ENCODE measurements around the gene ZMYM2. TPM values are rescaled to one million over a fixed set of nuclear protein-coding genes. Genes with fewer than 3 reads are reported as not detected.

The ZMYM2 gene
- total and polyA plus RNA-seq, 10 of the 15 experiments (the other 5 are each of a cell fraction or from before 2014, with no cell fraction given) = 9.5 to 60.4 (median 34.6) TPM

DNA sequence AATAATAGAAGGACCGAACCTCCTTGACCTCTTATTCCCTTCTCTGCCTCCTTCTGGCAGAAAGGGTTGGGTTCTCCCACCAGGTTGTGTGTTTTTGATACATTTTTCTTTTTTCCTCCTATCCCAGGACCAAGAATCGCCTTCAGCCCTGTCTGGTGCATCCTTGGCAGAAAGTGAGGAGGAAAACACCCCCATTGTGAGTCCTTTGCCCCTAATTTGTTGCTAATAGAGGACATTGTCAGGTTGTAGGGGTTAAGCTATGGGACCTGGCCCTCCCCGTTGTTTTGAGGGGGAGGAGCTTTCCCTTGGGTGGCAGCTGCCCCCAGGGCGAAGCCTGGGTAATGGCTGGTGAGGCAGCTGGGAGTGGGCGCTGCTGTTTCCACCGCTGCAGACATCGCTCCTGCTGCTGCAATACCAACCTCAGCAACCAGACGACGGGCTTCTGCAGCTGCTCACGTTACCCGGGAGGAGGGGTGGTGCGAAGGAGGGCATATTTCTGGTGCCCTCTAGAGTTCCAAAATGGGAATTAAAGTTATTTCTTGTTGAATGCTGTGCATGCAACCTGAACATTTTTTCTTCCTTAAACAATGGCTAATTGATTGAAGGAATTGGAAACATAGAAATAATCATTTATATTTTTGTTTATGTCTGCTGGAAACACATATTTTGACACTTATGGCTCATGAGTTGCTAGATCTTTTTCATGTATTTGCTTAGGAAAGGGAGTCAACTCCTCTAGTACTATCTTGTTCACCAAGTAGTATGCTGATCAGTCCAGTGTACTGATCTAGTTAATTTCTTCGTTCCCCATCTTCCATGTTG, 1.5 kb downstream of the ZMYM2 start (continued):
- no peak for TF ChIP-seq FOXM1 (IDR thresholded peaks at IDR 0.05; ENCODE audit: low read depth, low read length)
- no peak for TF ChIP-seq RCOR1 (conservative IDR thresholded peaks at IDR 0.05; ENCODE audit: low read depth, low read length)
- TF ChIP-seq, protein P1, sequence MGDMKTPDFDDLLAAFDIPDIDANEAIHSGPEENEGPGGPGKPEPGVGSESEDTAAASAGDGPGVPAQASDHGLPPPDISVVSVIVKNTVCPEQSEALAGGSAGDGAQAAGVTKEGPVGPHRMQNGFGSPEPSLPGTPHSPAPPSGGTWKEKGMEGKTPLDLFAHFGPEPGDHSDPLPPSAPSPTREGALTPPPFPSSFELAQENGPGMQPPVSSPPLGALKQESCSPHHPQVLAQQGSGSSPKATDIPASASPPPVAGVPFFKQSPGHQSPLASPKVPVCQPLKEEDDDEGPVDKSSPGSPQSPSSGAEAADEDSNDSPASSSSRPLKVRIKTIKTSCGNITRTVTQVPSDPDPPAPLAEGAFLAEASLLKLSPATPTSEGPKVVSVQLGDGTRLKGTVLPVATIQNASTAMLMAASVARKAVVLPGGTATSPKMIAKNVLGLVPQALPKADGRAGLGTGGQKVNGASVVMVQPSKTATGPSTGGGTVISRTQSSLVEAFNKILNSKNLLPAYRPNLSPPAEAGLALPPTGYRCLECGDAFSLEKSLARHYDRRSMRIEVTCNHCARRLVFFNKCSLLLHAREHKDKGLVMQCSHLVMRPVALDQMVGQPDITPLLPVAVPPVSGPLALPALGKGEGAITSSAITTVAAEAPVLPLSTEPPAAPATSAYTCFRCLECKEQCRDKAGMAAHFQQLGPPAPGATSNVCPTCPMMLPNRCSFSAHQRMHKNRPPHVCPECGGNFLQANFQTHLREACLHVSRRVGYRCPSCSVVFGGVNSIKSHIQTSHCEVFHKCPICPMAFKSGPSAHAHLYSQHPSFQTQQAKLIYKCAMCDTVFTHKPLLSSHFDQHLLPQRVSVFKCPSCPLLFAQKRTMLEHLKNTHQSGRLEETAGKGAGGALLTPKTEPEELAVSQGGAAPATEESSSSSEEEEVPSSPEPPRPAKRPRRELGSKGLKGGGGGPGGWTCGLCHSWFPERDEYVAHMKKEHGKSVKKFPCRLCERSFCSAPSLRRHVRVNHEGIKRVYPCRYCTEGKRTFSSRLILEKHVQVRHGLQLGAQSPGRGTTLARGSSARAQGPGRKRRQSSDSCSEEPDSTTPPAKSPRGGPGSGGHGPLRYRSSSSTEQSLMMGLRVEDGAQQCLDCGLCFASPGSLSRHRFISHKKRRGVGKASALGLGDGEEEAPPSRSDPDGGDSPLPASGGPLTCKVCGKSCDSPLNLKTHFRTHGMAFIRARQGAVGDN (IDR thresholded peaks at IDR 0.05) = 0 out of 2 replicates have a peak, but pooled peaks have one; percentile 36
- no peak for TF ChIP-seq NFXL1 (IDR thresholded peaks at IDR 0.05; ENCODE audit: borderline replicate concordance)
- TF ChIP-seq, protein P2, sequence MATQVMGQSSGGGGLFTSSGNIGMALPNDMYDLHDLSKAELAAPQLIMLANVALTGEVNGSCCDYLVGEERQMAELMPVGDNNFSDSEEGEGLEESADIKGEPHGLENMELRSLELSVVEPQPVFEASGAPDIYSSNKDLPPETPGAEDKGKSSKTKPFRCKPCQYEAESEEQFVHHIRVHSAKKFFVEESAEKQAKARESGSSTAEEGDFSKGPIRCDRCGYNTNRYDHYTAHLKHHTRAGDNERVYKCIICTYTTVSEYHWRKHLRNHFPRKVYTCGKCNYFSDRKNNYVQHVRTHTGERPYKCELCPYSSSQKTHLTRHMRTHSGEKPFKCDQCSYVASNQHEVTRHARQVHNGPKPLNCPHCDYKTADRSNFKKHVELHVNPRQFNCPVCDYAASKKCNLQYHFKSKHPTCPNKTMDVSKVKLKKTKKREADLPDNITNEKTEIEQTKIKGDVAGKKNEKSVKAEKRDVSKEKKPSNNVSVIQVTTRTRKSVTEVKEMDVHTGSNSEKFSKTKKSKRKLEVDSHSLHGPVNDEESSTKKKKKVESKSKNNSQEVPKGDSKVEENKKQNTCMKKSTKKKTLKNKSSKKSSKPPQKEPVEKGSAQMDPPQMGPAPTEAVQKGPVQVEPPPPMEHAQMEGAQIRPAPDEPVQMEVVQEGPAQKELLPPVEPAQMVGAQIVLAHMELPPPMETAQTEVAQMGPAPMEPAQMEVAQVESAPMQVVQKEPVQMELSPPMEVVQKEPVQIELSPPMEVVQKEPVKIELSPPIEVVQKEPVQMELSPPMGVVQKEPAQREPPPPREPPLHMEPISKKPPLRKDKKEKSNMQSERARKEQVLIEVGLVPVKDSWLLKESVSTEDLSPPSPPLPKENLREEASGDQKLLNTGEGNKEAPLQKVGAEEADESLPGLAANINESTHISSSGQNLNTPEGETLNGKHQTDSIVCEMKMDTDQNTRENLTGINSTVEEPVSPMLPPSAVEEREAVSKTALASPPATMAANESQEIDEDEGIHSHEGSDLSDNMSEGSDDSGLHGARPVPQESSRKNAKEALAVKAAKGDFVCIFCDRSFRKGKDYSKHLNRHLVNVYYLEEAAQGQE (IDR thresholded peaks at IDR 0.05; ENCODE audit: low read depth, low read length) = no peak
- TF ChIP-seq BHLHE40 (IDR thresholded peaks at IDR 0.05; ENCODE audit: borderline replicate concordance in 1 of 2, low read depth in 2 of 2, low read length in 1 of 2) = peak; percentile 96 to 97
- no peak for TF ChIP-seq YBX1 (IDR thresholded peaks at IDR 0.05)
- TF ChIP-seq, protein P3, sequence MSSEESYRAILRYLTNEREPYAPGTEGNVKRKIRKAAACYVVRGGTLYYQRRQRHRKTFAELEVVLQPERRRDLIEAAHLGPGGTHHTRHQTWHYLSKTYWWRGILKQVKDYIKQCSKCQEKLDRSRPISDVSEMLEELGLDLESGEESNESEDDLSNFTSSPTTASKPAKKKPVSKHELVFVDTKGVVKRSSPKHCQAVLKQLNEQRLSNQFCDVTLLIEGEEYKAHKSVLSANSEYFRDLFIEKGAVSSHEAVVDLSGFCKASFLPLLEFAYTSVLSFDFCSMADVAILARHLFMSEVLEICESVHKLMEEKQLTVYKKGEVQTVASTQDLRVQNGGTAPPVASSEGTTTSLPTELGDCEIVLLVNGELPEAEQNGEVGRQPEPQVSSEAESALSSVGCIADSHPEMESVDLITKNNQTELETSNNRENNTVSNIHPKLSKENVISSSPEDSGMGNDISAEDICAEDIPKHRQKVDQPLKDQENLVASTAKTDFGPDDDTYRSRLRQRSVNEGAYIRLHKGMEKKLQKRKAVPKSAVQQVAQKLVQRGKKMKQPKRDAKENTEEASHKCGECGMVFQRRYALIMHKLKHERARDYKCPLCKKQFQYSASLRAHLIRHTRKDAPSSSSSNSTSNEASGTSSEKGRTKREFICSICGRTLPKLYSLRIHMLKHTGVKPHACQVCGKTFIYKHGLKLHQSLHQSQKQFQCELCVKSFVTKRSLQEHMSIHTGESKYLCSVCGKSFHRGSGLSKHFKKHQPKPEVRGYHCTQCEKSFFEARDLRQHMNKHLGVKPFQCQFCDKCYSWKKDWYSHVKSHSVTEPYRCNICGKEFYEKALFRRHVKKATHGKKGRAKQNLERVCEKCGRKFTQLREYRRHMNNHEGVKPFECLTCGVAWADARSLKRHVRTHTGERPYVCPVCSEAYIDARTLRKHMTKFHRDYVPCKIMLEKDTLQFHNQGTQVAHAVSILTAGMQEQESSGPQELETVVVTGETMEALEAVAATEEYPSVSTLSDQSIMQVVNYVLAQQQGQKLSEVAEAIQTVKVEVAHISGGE (CRISPR knock-in tag; IDR thresholded peaks at IDR 0.05) = no peak
- no peak for TF ChIP-seq ESRRA (IDR thresholded peaks at IDR 0.05; ENCODE audit: low read length)
- TF ChIP-seq RAD21 (IDR thresholded peaks at IDR 0.05; ENCODE audit: insufficient read depth, low read depth, low read length) = peak; percentile 53
- TF ChIP-seq PAX5 (IDR thresholded peaks at IDR 0.05; ENCODE audit: borderline replicate concordance, low read depth, low read length) = peak; percentile 71; the same call in 1 of the 2 replicates
- no peak for TF ChIP-seq HDAC6 (IDR thresholded peaks at IDR 0.05; ENCODE audit: unreplicated experiment)
- TF ChIP-seq TBL1XR1 (IDR thresholded peaks at IDR 0.05; ENCODE audit: low read depth, low read length) = no peak
- TF ChIP-seq, protein P4, sequence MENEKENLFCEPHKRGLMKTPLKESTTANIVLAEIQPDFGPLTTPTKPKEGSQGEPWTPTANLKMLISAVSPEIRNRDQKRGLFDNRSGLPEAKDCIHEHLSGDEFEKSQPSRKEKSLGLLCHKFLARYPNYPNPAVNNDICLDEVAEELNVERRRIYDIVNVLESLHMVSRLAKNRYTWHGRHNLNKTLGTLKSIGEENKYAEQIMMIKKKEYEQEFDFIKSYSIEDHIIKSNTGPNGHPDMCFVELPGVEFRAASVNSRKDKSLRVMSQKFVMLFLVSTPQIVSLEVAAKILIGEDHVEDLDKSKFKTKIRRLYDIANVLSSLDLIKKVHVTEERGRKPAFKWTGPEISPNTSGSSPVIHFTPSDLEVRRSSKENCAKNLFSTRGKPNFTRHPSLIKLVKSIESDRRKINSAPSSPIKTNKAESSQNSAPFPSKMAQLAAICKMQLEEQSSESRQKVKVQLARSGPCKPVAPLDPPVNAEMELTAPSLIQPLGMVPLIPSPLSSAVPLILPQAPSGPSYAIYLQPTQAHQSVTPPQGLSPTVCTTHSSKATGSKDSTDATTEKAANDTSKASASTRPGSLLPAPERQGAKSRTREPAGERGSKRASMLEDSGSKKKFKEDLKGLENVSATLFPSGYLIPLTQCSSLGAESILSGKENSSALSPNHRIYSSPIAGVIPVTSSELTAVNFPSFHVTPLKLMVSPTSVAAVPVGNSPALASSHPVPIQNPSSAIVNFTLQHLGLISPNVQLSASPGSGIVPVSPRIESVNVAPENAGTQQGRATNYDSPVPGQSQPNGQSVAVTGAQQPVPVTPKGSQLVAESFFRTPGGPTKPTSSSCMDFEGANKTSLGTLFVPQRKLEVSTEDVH (IDR thresholded peaks at IDR 0.05; ENCODE audit: low read depth, partially characterized antibody) = no peak
